Mucosa of rectum (tissue), 2 donors: ENCODE measurements around the gene VGLL1.

Experiments used
- H3K27ac ChIP-seq, 2 donors: one replicate each; pipeline ENCODE4 v1.7.0; 2013; ENCODE audit warnings: inconsistent platforms in 2 of 2, low read depth in 2 of 2, low read length in 2 of 2
- H3K27me3 ChIP-seq, 2 donors: one replicate each; pipeline ENCODE4 v1.7.0; 2013; ENCODE audit warnings: low read length in 2 of 2; ENCODE audit not compliant: control insufficient read depth in 2 of 2, insufficient read depth in 2 of 2
- H3K36me3 ChIP-seq, 2 donors: one replicate each; pipeline ENCODE4 v1.7.0; 2013; ENCODE audit warnings: low read length in 2 of 2; ENCODE audit not compliant: control insufficient read depth in 2 of 2, insufficient read depth in 2 of 2
- H3K4me1 ChIP-seq, 2 donors: one replicate each; pipeline ENCODE4 v1.7.0; 2013; ENCODE audit warnings: low read length in 2 of 2, mild to moderate bottlenecking in 1 of 2; ENCODE audit not compliant: control insufficient read depth in 2 of 2, insufficient read depth in 2 of 2
- H3K4me3 ChIP-seq, 2 donors: one replicate each; pipeline ENCODE4 v1.7.0; 2013; ENCODE audit warnings: low read length in 2 of 2
- H3K9ac ChIP-seq, 2 donors: one replicate each; pipeline ENCODE4 v1.7.0; 2013; ENCODE audit warnings: low read length in 2 of 2, low read depth in 1 of 2, mild to moderate bottlenecking in 1 of 2
- H3K9me3 ChIP-seq, 2 donors: one replicate each; pipeline ENCODE4 v1.7.0; 2013; ENCODE audit warnings: low read length in 2 of 2; ENCODE audit not compliant: control insufficient read depth in 2 of 2
- donor health status: healthy.
- donor health status: Normal muscosa, but diverticular disease.

VGLL1 gene

DNA sequence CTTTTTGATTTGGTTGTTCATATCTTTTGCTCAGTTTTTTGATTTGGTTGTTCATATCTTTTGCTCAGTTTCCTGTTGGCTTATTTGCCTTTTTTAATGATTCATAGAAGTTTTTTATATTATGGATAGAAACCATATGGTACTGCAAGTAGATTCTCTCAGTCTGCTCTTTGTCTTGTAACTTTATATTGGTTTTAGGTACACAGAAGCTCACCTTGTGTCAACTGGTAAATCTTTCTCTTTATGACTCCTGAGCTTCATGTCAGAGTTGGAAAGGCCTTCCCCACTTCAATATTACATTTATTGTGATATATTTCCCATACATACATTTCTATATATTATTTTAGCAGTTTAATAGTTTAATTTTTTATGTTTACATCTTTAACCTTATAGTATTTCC is 8.2 kb upstream of the VGLL1 start:
- Histone ChIP-seq H3K27ac (no peak overlapping the region), H3K27me3 (no peaks in the 10 kb centered on the region), H3K4me1 (no peaks in the 10 kb centered on the region), H3K4me3 (no peak overlapping the region), H3K9ac (no peak overlapping the region), H3K36me3 (no peaks in the 10 kb centered on the region), H3K9me3 (no peaks in the 10 kb centered on the region)

DNA sequence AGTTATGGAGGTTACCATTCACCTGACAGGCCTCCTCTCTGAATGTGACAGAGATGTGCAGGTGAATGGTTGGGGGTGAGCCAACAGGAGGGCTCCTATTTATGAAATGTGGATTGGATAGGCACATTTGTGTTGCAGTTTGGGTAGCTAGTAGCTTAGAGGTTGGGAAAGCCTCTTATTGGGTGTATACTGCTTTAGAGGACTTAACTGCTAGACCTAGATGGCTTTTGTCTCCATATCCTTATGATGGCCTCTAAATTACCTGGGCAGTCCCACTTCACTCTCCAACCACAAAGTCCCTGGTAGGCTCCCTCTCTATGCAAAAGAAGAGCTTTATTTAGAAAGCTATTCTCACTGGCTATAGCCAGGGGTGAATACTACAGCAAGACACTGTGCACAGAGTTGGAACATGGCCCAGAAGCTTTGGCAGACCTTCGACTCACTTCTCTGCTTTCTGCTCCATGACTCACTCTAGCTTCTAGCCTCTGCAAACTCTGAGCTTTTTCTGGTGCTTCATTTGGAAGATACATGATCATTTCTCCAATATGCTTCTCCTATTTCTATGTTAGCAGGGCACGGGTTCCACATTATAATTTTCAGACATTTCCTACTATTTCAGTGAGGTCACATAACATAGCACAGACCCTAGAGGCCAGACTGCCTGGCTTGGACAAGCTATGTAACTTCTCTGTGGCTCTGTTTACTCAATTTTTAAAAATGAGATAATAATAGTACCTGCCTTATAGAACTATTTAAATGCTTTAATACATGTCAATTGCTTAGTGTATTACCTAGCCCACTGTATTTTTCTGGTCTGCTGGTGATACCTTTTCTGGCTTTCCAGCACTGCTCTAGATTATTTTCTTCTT is 6.0 kb upstream of the VGLL1 start:
- no peaks in the 10 kb centered on the region for H3K36me3 ChIP-seq
- H3K9me3 ChIP-seq, result no peaks in the 10 kb centered on the region
- H3K4me3 ChIP-seq, result no peak overlapping the region
- no peaks in the 10 kb centered on the region for H3K4me1 ChIP-seq
- H3K27ac ChIP-seq, result peak overlapping the region in 1 of 2 donors; percentile 54
- H3K9ac ChIP-seq, result no peak overlapping the region
- H3K27me3 ChIP-seq, result no peaks in the 10 kb centered on the region

DNA sequence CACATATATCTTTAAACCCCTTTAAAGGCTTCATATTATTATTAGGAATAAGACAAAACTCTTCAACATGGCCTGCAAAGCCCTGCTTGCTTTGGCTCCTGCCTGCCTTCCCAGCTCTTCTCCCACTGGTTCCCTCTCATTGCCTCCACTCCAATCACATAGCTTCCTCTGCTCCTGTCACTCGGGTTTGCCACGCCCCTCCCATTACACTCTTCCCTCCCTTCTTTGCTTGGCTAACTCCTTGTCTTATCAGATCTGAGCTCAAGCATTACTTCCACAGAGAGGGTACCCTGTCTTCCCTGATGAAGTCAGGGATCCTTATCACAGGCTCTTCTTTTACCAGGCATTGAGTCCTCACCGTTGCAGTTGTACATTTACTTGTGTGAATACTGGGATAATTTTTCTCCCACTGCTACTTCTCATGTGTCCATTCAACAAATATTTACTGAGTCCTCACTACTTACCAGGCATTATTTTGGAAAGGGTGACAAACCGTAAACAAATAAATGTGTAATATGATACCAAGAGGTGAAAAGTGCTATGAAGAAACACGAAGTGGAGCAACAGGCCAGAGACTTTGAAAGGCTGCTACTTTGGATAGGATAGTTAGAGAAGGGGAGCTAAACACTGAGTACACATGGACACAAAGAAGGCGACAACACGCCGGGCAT is 3.2 kb upstream of the VGLL1 start:
- H3K27me3 ChIP-seq, result no peaks in the 10 kb centered on the region
- no peak overlapping the region for H3K4me3 ChIP-seq
- H3K9ac ChIP-seq, result no peak overlapping the region
- H3K36me3 ChIP-seq, result no peaks in the 10 kb centered on the region
- H3K27ac ChIP-seq, result no peak overlapping the region
- no peaks in the 10 kb centered on the region for H3K9me3 ChIP-seq
- no peaks in the 10 kb centered on the region for H3K4me1 ChIP-seq

DNA sequence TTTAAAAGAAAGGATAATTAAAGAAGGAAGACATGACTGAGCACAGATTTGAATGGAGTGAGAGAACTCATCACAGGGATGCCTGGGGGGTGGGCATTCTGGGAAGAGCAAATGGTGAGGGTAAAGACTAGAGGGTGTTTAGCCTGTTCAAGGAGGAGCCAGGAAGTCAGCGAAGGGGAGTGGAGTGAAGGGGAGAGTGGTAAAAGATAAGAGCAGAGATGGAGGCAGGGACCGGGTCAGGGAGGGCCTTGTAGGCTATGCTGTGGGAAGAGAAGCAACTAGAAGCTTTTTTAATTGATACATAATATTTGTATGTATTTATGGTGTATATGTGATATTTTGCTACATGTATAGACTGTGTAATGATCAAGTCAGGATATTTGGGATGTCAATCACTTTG is 2.2 kb upstream of the VGLL1 start:
- Histone ChIP-seq H3K4me3 (no peak overlapping the region), H3K27ac (no peak overlapping the region), H3K9ac (no peak overlapping the region), H3K36me3 (no peaks in the 10 kb centered on the region), H3K4me1 (no peaks in the 10 kb centered on the region), H3K9me3 (no peaks in the 10 kb centered on the region), H3K27me3 (no peaks in the 10 kb centered on the region)

DNA sequence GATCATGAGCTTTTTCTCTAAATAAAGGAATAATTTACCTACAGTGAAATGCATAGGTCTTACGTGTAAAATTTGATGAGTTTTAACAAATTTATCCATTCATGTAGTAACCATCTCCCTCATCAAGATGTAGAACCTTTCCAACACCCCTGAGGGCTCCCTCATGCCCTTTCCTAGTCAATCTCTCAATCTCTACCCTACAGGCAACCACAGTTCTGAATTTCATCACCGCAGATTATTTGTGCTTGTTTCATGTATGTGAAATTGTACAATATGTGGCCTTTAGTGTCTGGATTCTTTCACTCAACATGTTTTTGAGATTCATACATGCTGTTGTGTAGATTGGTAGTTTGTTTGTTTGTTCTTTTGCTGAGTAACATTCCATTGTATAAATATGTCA is 2.1 kb downstream of the VGLL1 start:
- no peak overlapping the region for H3K4me3 ChIP-seq
- H3K36me3 ChIP-seq, result no peaks in the 10 kb centered on the region
- H3K9me3 ChIP-seq, result no peaks in the 10 kb centered on the region
- H3K4me1 ChIP-seq, result no peaks in the 10 kb centered on the region
- H3K27me3 ChIP-seq, result peaks cover 0 to 2% of the 10 kb centered on the region in 2 donors
- no peak overlapping the region for H3K27ac ChIP-seq
- H3K9ac ChIP-seq, result no peak overlapping the region

DNA sequence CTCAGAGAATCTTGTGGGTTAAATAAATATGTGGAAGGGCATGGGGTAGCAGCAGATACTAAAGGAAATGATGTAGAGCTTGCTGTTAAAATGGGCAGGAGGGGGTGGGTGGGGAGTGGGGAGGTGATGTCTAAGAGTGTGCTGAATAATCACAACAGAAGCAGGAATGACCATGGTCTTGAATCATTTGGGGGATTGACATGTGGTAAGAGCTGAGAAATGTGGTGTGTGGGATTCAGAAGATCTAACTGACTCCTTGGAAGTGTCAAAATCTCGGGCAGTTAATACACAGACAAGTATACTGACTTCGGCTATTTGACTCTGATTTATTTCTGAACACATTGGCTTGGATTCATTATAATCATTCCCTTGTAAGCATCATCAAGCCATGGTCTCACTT is 6.8 kb downstream of the VGLL1 start:
- Histone ChIP-seq H3K4me1 (no peaks in the 10 kb centered on the region), H3K4me3 (no peak overlapping the region), H3K27ac (no peak overlapping the region), H3K9ac (no peak overlapping the region), H3K36me3 (no peaks in the 10 kb centered on the region), H3K27me3 (peaks cover 4 to 8% of the 10 kb centered on the region in 2 donors), H3K9me3 (no peaks in the 10 kb centered on the region)

DNA sequence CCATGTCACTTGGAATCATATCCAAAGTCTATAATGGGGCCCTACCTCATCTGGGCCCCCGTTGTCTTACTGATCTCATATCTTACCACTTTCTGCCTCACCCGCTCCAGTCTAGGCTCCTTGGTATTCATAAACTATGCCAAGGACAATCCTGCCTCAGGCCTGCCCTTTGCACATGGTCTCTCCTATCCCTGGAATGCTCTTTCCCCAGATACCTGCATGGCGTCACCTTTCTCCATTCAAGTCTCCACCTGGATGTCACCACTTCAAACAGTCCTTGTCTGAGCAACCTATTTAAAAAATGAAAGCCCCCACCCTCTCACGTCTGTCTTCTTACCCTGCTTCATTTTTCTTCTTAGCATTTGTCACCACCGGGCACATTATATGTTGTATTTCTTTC is 8.2 kb downstream of the VGLL1 start:
- H3K4me1 ChIP-seq, result no peaks in the 10 kb centered on the region
- no peak overlapping the region for H3K27ac ChIP-seq
- H3K27me3 ChIP-seq, result peaks cover 4 to 8% of the 10 kb centered on the region in 2 donors
- no peak overlapping the region for H3K4me3 ChIP-seq
- no peak overlapping the region for H3K9ac ChIP-seq
- no peaks in the 10 kb centered on the region for H3K9me3 ChIP-seq
- no peaks in the 10 kb centered on the region for H3K36me3 ChIP-seq

DNA sequence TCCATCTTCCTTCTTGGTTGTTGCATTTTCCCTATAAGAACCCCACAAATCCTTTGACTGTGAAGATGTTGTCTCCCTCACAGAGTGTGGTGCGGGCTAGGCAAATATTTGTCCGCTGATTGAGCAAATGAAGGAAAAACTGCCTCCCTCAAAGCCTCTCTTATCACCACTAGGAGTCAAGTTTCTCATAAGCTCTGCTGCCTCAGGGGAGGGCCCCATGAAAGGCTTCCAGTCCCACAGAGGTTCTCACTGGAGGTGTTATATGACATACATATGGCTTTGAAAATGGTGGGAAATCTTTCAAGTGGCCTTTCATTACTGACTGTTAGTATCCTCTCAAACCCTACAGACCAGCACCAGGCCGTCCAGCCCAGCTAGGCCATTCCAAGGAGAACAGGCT is 9.3 kb downstream of the VGLL1 start:
- Histone ChIP-seq H3K36me3 (no peaks in the 10 kb centered on the region), H3K27ac (no peak overlapping the region), H3K9me3 (no peaks in the 10 kb centered on the region), H3K4me3 (no peak overlapping the region), H3K27me3 (peaks cover 6 to 8% of the 10 kb centered on the region in 2 donors), H3K9ac (no peak overlapping the region), H3K4me1 (no peaks in the 10 kb centered on the region)

DNA sequence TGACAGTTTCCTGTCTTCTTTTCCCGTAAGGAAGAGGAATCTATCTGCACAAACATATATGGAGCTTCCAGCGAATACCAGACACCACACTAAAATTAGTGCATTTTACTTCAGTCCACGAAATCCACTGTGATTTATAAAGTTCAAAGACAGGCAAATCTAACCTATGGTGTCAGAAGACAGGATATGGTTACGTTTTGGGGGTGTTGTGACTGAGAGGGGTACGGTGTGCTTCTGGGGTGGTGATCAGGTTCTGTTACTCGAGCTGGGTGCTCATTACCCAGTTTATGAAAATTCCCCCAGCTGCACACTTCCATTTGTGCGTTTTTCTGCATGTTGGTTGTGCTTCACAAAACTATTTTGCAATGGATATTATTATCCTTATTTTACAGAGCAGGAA is 10.3 kb downstream of the VGLL1 start:
- H3K27ac ChIP-seq, result no peak overlapping the region
- H3K27me3 ChIP-seq, result peaks cover 6 to 8% of the 10 kb centered on the region in 2 donors
- H3K36me3 ChIP-seq, result no peaks in the 10 kb centered on the region
- no peaks in the 10 kb centered on the region for H3K4me1 ChIP-seq
- no peaks in the 10 kb centered on the region for H3K9me3 ChIP-seq
- H3K9ac ChIP-seq, result no peak overlapping the region
- H3K4me3 ChIP-seq, result no peak overlapping the region

DNA sequence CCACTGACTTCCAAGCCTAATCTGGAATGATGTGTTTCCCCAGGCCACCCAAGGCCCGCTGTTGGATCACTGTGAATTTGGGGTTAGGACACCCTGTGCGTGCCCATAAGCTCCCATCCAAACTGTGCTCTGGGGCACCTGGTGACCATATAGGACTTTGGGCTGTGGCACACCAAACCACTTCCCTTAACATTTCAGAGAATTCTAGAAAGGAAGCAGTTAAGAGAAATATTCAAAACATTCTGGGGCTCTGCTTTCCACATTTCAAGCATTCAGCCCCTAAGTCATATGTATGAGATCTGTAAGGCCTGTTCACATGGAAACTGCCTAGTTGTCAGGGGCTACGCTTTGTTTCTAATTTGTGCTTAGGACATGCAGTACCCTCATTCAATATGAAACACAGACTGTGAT is 14.4 kb downstream of the VGLL1 start:
- Histone ChIP-seq H3K4me3 (no peak overlapping the region), H3K9me3 (no peaks in the 10 kb centered on the region), H3K36me3 (no peaks in the 10 kb centered on the region), H3K27ac (no peak overlapping the region), H3K27me3 (peaks cover 0 to 8% of the 10 kb centered on the region in 2 donors), H3K4me1 (no peaks in the 10 kb centered on the region), H3K9ac (no peak overlapping the region)
